ENCODE results near the gene GADD45GIP1. TPM values are rescaled to one million over a fixed set of nuclear protein-coding genes. Genes with fewer than 3 reads are reported as not detected.

Gene GADD45GIP1
- total RNA-seq, 1 experiment from 2014 or later, result 35.9 TPM

- no peak for TF ChIP-seq TCF7L2 (IDR thresholded peaks at IDR 0.05; ENCODE audit: borderline replicate concordance, extremely low read depth, insufficient read depth, insufficient read length)
Measured at GRCh38 chr19:12907166-12907565, 49.9 kb downstream of the GADD45GIP1 start (continued).

Small RNA genes within 50 kb of the gene (microRNA-seq; reads per million reads assigned to microRNA genes)
- gene MIR5695 (ENCODE audit: borderline number of aligned reads) (not detected), gene MIR6515 (ENCODE audit: borderline number of aligned reads) (1.2 reads per million)

Other genes with a start within 250 kb of the GADD45GIP1 start
- 81.8 TPM for gene TNPO2, start 233.3 kb downstream of the GADD45GIP1 start, total RNA-seq (2021; ENCODE audit: unreplicated experiment)
- gene TRIR, start 222.5 kb downstream of the GADD45GIP1 start, total RNA-seq (2021; ENCODE audit: unreplicated experiment), result 155 TPM
- gene GET3, start 219.7 kb downstream of the GADD45GIP1 start, total RNA-seq (2021; ENCODE audit: unreplicated experiment), result 77.6 TPM
- 0.10 TPM for gene BEST2, start 205.4 kb downstream of the GADD45GIP1 start, total RNA-seq (2021; ENCODE audit: unreplicated experiment)
- 96.3 TPM for gene HOOK2, start 181.7 kb downstream of the GADD45GIP1 start, total RNA-seq (2021; ENCODE audit: unreplicated experiment)
- 194 TPM for gene JUNB, start 165.7 kb downstream of the GADD45GIP1 start, total RNA-seq (2021; ENCODE audit: unreplicated experiment)
- gene PRDX2, start 155.4 kb downstream of the GADD45GIP1 start, total RNA-seq (2021; ENCODE audit: unreplicated experiment), result 387 TPM
- 33.3 TPM for gene THSD8, start 155.2 kb downstream of the GADD45GIP1 start, total RNA-seq (2021; ENCODE audit: unreplicated experiment)
- gene RNASEH2A, start 150.6 kb downstream of the GADD45GIP1 start, total RNA-seq (2021; ENCODE audit: unreplicated experiment), result 54.5 TPM
- 25.1 TPM for gene RTBDN, start 122.6 kb downstream of the GADD45GIP1 start, total RNA-seq (2021; ENCODE audit: unreplicated experiment)
- 28.9 TPM for gene MAST1, start 118.7 kb downstream of the GADD45GIP1 start, total RNA-seq (2021; ENCODE audit: unreplicated experiment)
- 36.6 TPM for gene DNASE2, start 75.8 kb downstream of the GADD45GIP1 start, total RNA-seq (2021; ENCODE audit: unreplicated experiment)
- gene KLF1, start 70.0 kb downstream of the GADD45GIP1 start, total RNA-seq (2021; ENCODE audit: unreplicated experiment), result not detected
- gene GCDH, start 66.1 kb downstream of the GADD45GIP1 start, total RNA-seq (2021; ENCODE audit: unreplicated experiment), result 23.2 TPM
- gene SYCE2, start 37.9 kb downstream of the GADD45GIP1 start, total RNA-seq (2021; ENCODE audit: unreplicated experiment), result 0.25 TPM
- gene FARSA, start 23.5 kb downstream of the GADD45GIP1 start, total RNA-seq (2021; ENCODE audit: unreplicated experiment), result 129 TPM
- gene CALR, start 18.6 kb downstream of the GADD45GIP1 start, total RNA-seq (2021; ENCODE audit: unreplicated experiment), result 739 TPM
- gene RAD23A, start 11.4 kb downstream of the GADD45GIP1 start, total RNA-seq (2021; ENCODE audit: unreplicated experiment), result 163 TPM
- gene DAND5, start 12.4 kb upstream of the GADD45GIP1 start, total RNA-seq (2021; ENCODE audit: unreplicated experiment), result 0.25 TPM
- gene NFIX, start 38.3 kb upstream of the GADD45GIP1 start, total RNA-seq (2021; ENCODE audit: unreplicated experiment), result 34.8 TPM
- 2.6 TPM for gene LYL1, start 145.6 kb upstream of the GADD45GIP1 start, total RNA-seq (2021; ENCODE audit: unreplicated experiment)
- 84.4 TPM for gene TRMT1, start 159.5 kb upstream of the GADD45GIP1 start, total RNA-seq (2021; ENCODE audit: unreplicated experiment)
- gene NACC1, start 161.0 kb upstream of the GADD45GIP1 start, total RNA-seq (2021; ENCODE audit: unreplicated experiment), result 181 TPM
- gene STX10, start 193.2 kb upstream of the GADD45GIP1 start, total RNA-seq (2021; ENCODE audit: unreplicated experiment), result 149 TPM
- gene IER2, start 193.2 kb upstream of the GADD45GIP1 start, total RNA-seq (2021; ENCODE audit: unreplicated experiment), result 247 TPM